PC-9 (cell line): ENCODE measurements around the gene GPX3. TPM values are rescaled to one million over a fixed set of nuclear protein-coding genes. Genes with fewer than 3 reads are reported as not detected.

Experiments used
- BruUV-seq: library from RNA; stranded (reverse); fragments of 400-500 nt; replicated peaks from 2 replicates; lab custom pipeline; 2021; lab: Mats Ljungman, UMichigan
- CTCF ChIA-PET: fragments of 300-600 bp; sonication (Branson Sonifier 250); formaldehyde crosslinking; loops from one replicate; lab custom pipeline; 2022; ENCODE audit warnings: antibody characterized with exemption; lab: Charles Lee
- POLR2A ChIA-PET: fragments of 300-600 bp; sonication (Branson Sonifier 250); formaldehyde crosslinking; loops from one replicate; lab custom pipeline; 2022; ENCODE audit warnings: antibody characterized with exemption; ENCODE audit not compliant: unreplicated experiment; lab: Charles Lee
- DNase-seq, 2 experiments: peaks; one replicate each; pipeline versions ENCODE4 v3.0.0 to v3.0.0-alpha.2; 2015 to 2022; ENCODE audit warnings: mixed read lengths in 1 of 2
- H2AFZ ChIP-seq: fragments of 200-600 bp; sonication (generic); 2 replicates; pipeline ENCODE4 v1.8.1; 2017; ENCODE audit warnings: antibody characterized with exemption
- H3F3A ChIP-seq: fragments of 200-600 bp; sonication (generic); 2 replicates; pipeline ENCODE4 v1.8.1; 2017; ENCODE audit warnings: antibody characterized with exemption, mild to moderate bottlenecking, low read depth; ENCODE audit not compliant: insufficient read depth
- H3K27ac ChIP-seq: fragments of 200-600 bp; sonication (generic); 2 replicates; pipeline ENCODE4 v1.6.1; 2016; ENCODE audit warnings: mixed run types
- H3K27me3 ChIP-seq: fragments of 200-600 bp; sonication (generic); 2 replicates; pipeline ENCODE4 v1.6.1; 2016; ENCODE audit warnings: low read depth, mixed run types; ENCODE audit not compliant: insufficient read depth
- H3K36me3 ChIP-seq: fragments of 200-600 bp; sonication (generic); 2 replicates; pipeline ENCODE4 v1.6.1; 2016; ENCODE audit warnings: low read depth, mixed run types
- H3K4me1 ChIP-seq: fragments of 200-600 bp; sonication (generic); replicated peaks from 2 replicates; pipeline ENCODE4 v1.6.1; 2016; ENCODE audit warnings: mixed run types; ENCODE audit not compliant: insufficient read depth
- H3K4me2 ChIP-seq: fragments of 200-600 bp; sonication (generic); 2 replicates; pipeline ENCODE4 v1.6.1; 2017; ENCODE audit warnings: mixed run types
- H3K4me3 ChIP-seq: fragments of 200-600 bp; sonication (generic); 2 replicates; pipeline ENCODE4 v1.6.1; 2016; ENCODE audit warnings: mixed run types
- H3K79me2 ChIP-seq: fragments of 200-600 bp; sonication (generic); 2 replicates; pipeline ENCODE4 v1.6.1; 2017; ENCODE audit warnings: low read depth, mixed run types
- H3K9me2 ChIP-seq: fragments of 200-600 bp; sonication (generic); 2 replicates; pipeline ENCODE4 v1.8.1; 2017; ENCODE audit warnings: mild to moderate bottlenecking; ENCODE audit not compliant: insufficient read depth
- H3K9me3 ChIP-seq: fragments of 200-600 bp; sonication (generic); 2 replicates; pipeline ENCODE4 v1.8.1; 2016; ENCODE audit warnings: low read depth; ENCODE audit not compliant: insufficient read depth
- H4K20me1 ChIP-seq: fragments of 200-600 bp; sonication (generic); 2 replicates; pipeline ENCODE4 v1.8.1; 2017; ENCODE audit not compliant: insufficient read depth
- CTCF ChIP-seq: fragments of 200-600 bp; sonication (generic); conservative IDR thresholded peaks from 2 replicates; pipeline ENCODE4 v1.6.1; 2017; ENCODE audit warnings: mixed run types, antibody characterized with exemption, mild to moderate bottlenecking, moderate library complexity
- EZH2 ChIP-seq: fragments of 200-600 bp; sonication (generic); IDR thresholded peaks from 2 replicates; pipeline ENCODE4 v1.8.0; 2017; ENCODE audit warnings: antibody characterized with exemption, low read depth
- intact Hi-C: fragments of 100-400 bp; cut with micrococcal nuclease; formaldehyde crosslinking; loops from one replicate; pipeline ENCODE4 v1.10.0; 2022; ENCODE audit not compliant: unreplicated experiment
- total RNA-seq: library from RNA; stranded (reverse); gene quantifications from 2 replicates; pipeline ENCODE4 v1.2.3, GENCODE V29; 2021

The GPX3 gene
- total RNA-seq, 1 experiment from 2014 or later = 93.2 TPM

DNA sequence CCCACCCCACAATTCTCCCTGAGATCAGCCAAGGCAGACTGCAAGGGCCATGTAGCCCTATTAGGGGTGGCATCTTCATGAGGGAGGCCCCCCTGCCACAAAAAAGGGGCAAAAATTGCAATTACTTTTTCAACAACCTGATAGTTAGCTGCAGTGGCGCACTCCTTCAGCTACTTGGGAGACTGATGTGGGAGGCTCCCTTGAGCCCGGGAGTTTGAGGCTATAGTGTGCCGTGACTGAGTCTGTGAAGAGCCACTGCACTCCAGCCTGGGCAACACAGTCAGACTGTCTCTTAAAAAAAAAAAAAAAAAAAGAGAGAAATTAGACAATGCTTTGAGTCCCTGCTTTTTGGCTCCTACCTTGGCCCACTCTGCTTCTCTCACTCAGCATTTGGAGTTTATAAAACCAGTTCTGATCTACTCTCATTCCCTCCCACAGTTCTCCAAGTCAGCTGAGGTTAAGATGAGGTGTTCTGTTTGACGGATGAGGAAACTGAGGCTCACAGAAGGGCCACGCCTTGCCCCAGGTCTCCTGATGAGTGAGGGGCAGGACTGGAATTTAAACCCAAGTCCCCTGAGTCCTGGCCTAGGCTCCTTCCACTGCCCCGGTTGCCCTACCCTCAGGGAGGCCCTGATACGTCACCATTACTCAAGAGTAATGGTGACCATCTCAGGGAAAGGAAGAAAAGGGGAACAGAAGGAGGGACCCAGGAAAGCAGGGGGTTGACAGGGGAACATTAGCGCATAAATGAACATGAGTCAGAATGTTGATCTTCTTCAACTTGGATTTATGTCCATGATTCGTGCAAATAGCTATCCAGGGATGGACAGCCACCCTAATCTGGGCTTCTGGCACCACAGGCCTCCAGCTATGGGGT lies 9.0 kb downstream of the GPX3 start:
- Histone ChIP-seq H3K4me3 (no peak overlapping the region), H3K4me2 (no peak overlapping the region), H3K27ac (no peak overlapping the region), H3K36me3 (0 out of 2 replicates have a peak, but pooled peaks cover 3% of the 10 kb centered on the region), H3K27me3 (no peaks in the 10 kb centered on the region), H3K9me2 (no peaks in the 10 kb centered on the region), H3K79me2 (no peaks in the 10 kb centered on the region), H3K4me1 (no peaks in the 10 kb centered on the region), H3F3A (no peaks in the 10 kb centered on the region; the same call in 1 of the 2 replicates), H3K9me3 (no peaks in the 10 kb centered on the region), H2AFZ (no peak overlapping the region), H4K20me1 (no peaks in the 10 kb centered on the region)
- TF ChIP-seq EZH2 (no peak), CTCF (no peak)
- BruUV-seq = no TSS peak
- peak in 1 of 2 experiments; percentile 22 for DNase-seq
- CTCF ChIA-PET = no interaction called here
- intact Hi-C loops = loop anchor here (10.0 kb wide), 2 partner anchors 465 to 715 kb away; no protein-coding TSS in a partner anchor
- POLR2A ChIA-PET = no interaction called here

- peak in 1 of 2 experiments; percentile 6 for DNase-seq
- no peaks in the 10 kb centered on the region for H3K9me3 ChIP-seq
- POLR2A ChIA-PET = no interaction called here
- H3K27me3 ChIP-seq = no peaks in the 10 kb centered on the region
- intact Hi-C loops = no loop called here
- no peaks in the 10 kb centered on the region for H3K4me1 ChIP-seq
- no peak overlapping the region for H2AFZ ChIP-seq
- BruUV-seq = TSS peak; percentile 57
- H3K4me3 ChIP-seq = no peak overlapping the region
- no peak overlapping the region for H3K4me2 ChIP-seq
- peaks cover 2% of the 10 kb centered on the region; the same call in 1 of the 2 replicates for H3F3A ChIP-seq
- CTCF ChIA-PET = no interaction called here
- 0 out of 2 replicates have a peak, but pooled peaks cover 3% of the 10 kb centered on the region for H3K36me3 ChIP-seq
- TF ChIP-seq CTCF (no peak), EZH2 (no peak)
- no peaks in the 10 kb centered on the region for H3K79me2 ChIP-seq
- no peaks in the 10 kb centered on the region for H4K20me1 ChIP-seq
- H3K27ac ChIP-seq = no peak overlapping the region
- H3K9me2 ChIP-seq = no peaks in the 10 kb centered on the region
These were observed 9.6 kb downstream of the GPX3 start for GRCh38 chr5:151030056-151030336.

DNA sequence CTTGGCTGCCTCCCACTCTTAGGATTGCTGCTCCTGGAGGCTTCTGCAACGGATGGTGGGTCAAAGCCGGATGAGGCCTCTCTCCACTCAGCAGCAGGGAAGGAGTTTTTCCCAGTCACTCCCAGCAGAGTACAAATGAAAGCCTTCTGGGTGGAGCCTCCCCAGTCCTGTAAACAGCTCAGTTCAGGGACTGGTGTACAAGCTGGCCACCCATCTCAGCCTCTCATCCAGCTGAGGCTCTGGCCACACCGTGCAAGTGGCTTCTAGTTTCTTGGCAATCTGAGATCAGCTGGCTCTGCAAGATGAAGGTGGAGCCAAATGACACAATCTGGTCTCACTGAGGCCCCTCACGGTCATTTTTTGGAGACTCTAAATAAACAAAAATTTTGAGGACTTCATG lies 10.0 kb downstream of the GPX3 start:
- Histone ChIP-seq H2AFZ (no peak overlapping the region), H3K79me2 (no peaks in the 10 kb centered on the region), H3K4me2 (no peak overlapping the region), H3K4me3 (no peak overlapping the region), H3K9me3 (no peaks in the 10 kb centered on the region), H3K27me3 (no peaks in the 10 kb centered on the region), H3K4me1 (no peaks in the 10 kb centered on the region), H4K20me1 (no peaks in the 10 kb centered on the region), H3K27ac (no peak overlapping the region), H3F3A (peaks cover 4% of the 10 kb centered on the region; the same call in 1 of the 2 replicates), H3K36me3 (0 out of 2 replicates have a peak, but pooled peaks cover 3% of the 10 kb centered on the region), H3K9me2 (no peaks in the 10 kb centered on the region)
- CTCF ChIA-PET = interaction anchor here (0.8 kb wide), 1 partner anchor 21 kb away, joined by 3 read pairs; no protein-coding TSS in a partner anchor
- POLR2A ChIA-PET = no interaction called here
- BruUV-seq = no TSS peak
- intact Hi-C loops = no loop called here
- TF ChIP-seq CTCF (no peak), EZH2 (no peak)
- DNase-seq = no peak
